Adrenal gland (tissue), 5 donors: ENCODE data around the gene LY6G6C.

Source experiments
- POLR2A ChIP-seq, 2 donors: fragments of 450-650 bp; IDR thresholded peaks; one replicate each; pipeline ENCODE4 v1.6.1; 2017; ENCODE audit warnings: antibody characterized with exemption in 2 of 2, mild to moderate bottlenecking in 2 of 2, moderate library complexity in 1 of 2
- TF ChIP-seq, protein P1 (sequence below), 6 experiments: fragments of 450-650 bp in 4 of 6; fragments of 200-600 bp in 2 of 6; sonication (generic) in 1 of 6; IDR thresholded peaks; 1 replicate in 5 of 6; 2 replicates in 1 of 6; pipeline versions ENCODE4 v1.5.1 to v1.8.0; 2016 to 2021; ENCODE audit warnings: antibody characterized with exemption in 6 of 6, mild to moderate bottlenecking in 2 of 6, moderate library complexity in 1 of 6
- donor health status: DM: no; HTN: no; CAD: no.

DNA sequence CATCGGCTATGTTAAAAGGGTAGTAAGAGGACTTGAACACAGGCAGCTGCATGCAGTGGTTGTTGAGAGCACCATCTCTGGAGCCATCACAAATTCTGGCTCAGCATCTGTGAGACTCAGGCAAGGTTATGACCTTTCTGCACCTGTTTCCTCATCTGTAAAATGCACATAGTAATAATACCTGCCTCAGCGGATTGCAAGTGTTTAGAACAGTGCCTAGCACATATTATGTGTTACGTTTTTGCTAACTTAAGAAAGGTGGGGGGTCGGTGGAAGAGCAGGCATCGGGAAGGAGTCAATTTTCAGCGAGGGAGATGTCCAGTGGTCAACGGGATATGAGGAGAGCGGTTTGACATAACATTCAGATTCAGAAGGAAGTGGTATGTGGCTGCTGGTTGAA, 43.6 kb downstream of the LY6G6C start:
- TF ChIP-seq POLR2A (IDR thresholded peaks at IDR 0.05): no peak
- TF ChIP-seq, protein P1, sequence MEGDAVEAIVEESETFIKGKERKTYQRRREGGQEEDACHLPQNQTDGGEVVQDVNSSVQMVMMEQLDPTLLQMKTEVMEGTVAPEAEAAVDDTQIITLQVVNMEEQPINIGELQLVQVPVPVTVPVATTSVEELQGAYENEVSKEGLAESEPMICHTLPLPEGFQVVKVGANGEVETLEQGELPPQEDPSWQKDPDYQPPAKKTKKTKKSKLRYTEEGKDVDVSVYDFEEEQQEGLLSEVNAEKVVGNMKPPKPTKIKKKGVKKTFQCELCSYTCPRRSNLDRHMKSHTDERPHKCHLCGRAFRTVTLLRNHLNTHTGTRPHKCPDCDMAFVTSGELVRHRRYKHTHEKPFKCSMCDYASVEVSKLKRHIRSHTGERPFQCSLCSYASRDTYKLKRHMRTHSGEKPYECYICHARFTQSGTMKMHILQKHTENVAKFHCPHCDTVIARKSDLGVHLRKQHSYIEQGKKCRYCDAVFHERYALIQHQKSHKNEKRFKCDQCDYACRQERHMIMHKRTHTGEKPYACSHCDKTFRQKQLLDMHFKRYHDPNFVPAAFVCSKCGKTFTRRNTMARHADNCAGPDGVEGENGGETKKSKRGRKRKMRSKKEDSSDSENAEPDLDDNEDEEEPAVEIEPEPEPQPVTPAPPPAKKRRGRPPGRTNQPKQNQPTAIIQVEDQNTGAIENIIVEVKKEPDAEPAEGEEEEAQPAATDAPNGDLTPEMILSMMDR (IDR thresholded peaks at IDR 0.05): no peak
